Activated CD4-positive, alpha-beta T cell treated with anti-CD3 and anti-CD28 coated beads, Interleukin-2, Interleukin-4, amounts not matched to agents 100 ng/mL and 50 ng/mL, durations not matched to agents 16 hours and 8 hours (primary cell): ENCODE results near the gene RIMKLB.
"Not testable (repeated sequence)": the region's sequence is repeated elsewhere in the genome, so short reads cannot be mapped to it uniquely, and the experiment has no call there.

ENCODE experiments used
- DNase-seq: peaks from one replicate; pipeline ENCODE4 v3.0.0-alpha.2; 2020; ENCODE audit warnings: low spot score

RIMKLB gene

DNA sequence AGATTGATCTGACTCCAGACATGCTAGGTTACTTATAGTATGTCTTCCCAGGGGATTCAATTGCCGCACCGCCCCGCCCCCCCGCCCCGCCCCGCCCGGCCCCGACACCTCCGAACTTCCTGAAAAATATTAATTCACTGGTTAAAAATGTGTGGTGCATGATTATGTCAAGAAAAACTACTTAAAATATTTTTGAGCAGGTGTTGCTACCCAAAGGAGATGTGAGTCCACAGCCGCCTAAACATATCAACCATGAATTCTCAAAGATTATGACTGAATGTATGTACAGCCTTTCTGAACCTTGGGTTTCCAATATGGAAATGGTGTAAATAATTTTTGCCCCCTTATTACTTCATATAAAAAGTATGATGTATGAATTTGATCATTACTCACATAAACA, 2.7 kb upstream of the RIMKLB start:
- DNase-seq = no peak

DNA sequence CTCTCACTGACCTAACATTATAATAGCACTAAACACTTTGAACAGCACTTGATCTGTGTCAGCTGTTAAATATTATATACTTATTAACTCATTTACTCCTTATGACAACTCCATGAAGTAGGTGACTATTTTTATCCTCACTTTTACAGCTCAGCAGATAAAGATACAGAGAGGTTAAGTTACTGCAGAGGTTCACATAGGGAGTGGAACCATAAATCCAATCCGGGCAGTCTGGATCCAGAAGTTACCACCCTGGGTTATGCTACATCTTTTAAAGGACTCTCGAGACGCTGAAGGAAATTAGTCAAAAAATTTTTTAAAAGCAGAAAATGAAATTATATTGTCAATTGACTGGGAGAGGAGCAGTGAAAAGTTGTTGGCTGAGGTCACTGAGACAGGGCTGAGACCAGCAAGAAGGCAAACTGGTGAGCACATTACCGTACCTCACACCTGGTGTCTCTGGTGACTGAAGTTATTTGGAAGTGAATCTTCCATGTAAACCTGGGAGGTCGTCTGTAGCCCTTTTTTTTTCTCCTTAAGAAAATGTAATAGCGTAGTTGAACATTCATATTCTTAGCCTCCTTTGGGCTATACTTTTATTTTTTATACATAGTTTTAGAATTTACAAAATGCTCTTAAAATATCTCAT, 1.2 kb upstream of the RIMKLB start:
- no peak for DNase-seq

DNA sequence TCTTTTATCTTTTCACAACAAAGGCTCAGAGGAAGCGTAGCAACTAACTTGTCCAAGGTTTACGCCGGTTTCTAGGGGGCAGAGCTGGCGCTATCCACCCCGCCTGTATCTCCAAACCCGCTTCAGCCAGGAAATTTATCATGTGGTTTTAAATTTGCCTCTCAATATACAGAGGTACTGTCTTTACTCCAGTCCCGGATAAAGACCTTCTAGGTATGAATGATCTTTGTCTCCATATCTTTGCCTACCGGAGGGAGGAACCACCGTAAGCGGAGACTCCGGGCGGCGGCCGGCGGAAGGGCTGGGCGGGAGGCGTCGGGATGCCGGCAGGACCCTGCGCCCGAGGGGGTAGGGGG, 693 bp upstream of the RIMKLB start:
- no peak for DNase-seq

DNA sequence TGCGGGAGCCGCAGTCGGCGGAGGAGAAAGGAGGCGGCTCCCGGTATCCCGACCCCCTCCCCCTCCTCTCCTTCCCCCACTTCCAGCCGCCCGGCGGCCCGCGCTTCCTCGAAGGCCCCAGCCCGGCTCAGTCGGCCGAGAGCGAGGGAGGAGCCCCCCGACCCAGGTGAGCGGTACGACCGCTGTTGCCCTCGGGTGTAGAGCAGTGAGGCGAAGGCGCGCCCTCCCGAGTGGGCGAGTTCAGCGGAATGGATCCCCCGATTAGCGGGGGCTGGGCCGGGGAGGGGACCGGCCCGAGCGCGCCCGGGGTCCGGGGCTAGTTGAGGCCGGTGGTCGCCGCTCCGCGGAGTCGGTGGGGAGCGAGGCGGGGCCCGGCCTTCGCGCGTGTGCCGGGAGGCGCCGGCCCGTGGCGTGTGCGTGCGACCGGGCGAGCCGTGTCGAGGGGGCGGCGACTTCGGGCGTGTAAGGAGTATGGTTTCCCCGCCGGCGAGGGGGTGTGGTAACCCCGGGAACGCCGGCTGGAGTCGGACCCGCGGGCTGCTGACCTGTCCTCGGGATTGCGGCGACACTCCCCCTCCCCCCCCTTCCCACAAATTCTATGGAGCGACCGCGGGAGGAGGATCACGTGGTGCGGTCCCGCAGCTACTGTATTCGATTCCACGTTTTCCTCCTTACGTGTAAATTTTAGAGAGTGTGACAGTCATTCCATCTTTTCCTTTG, 501 bp downstream of the RIMKLB start:
- DNase-seq = no peak

DNA sequence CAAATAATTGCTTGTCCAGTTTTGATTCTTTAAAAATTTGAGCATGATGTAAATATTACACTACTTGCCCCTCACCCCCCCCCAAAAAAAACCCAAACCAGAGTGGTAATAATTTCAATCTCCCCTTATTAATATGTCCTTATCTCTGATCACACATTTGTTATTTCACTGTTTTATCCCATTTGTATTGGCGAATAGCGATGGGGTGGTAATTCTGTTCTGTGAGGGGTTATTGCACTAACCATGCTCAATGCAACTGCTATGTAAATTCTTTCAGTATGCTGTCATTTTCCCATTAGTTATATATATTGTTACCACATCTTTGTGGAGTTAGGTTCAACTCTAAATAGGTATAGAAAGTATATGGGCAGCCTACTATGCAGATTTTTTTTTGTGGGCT, 1.1 kb downstream of the RIMKLB start:
- no peak for DNase-seq

DNA sequence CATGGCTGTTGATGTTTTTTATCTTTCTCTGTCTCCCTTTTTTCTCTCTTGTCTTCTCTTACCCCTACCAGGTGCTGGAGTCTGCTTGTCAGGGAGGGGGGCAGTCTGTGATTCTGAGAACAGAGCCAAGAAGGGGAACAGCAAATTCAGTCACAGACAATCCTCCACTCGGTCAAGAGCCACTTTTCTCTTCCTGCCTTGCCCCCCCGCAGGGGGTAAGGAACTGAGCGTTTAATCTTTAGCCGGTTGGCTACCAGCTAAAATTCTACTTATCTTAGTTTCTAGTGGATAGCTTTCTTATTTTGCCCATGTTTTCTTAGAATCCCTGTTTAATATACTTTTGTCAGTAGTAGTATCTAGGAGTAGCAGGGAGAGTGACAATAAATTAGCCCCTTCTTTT, 1.9 kb downstream of the RIMKLB start:
- no peak for DNase-seq

DNA sequence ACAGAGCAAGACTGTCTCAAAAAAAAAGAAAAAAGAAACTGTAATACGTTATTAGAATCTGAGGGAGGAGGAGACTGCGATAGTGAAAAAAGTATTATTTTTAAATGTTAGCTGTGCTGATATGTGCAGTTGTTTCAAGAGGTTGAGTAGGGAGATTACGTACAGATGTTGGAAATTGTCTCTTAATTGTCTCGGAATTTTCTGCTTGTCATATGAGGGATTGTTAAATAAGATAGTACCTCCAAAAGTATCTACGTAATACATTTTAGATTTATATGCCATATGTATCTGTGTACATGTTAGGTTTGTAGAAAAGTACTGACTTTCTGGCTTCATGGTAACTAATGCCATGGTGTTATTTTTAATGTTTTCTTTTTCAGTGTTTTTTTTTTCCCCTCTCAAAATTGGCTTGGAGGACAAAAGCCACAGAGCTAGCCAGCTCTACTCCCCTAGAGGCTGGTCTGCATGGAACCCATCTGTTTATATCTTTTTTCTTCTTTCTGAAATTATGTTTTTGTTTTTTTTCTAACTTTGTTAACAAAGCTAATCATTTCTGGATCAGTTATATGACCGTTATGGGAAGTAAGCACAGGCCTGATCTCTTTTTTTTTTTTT, 3.4 kb downstream of the RIMKLB start:
- DNase-seq = no peak

- no peak for DNase-seq
Measured at GRCh38 chr12:8702159-8702558, 4.4 kb downstream of the RIMKLB start.

DNA sequence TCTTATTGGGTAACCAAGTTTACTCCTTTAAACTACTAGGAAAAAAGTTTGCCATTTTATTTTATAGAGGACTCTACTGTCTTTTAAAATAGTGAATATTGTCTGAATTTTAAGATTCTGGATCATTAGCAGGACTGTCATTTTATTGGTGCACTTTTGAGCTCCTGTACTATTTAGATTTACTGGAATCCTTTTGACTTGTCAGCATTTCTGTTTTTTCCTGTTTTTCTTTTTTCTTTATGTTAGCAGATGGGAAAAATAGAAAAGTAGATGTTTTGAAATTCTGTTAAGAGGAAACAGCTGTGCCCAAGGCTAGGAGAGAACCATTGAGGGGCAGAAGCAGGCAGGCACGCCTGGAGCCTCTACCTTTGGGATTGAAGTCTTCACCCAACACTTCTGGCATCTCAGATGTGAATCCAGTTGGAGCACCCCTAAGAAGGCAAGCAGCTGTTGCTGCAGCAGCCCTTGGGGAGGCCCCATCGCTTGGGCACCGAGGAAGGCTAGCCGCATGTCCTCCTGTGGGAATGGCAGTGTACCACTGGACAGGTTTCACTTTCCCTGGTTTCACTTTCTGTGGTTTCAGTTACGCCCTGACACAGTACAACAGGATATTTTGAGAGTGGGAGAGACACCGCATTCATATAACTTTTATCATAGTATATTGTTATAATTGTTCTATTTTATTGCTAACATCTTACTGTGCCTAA, 11.5 kb downstream of the RIMKLB start:
- no peak for DNase-seq

DNA sequence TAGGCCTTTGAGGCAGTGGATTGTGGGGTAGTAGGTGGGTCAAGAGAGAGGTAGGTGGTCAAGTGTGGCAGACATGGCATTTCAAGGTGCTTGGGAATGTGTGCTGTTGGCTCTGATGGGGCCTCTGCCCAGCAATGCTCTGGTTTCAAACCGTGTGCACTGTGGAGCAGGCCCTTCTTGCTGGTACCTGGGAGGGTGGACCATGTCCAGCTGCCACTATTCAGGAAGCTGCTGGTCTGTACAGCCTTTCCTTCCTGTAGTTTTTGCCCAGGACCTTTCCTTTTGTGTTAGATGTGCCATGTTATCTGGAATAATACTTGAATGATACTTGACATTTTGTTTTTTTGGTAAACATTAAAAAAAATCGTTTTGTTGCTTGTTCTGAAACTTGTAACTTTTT, 14.8 kb downstream of the RIMKLB start:
- no peak for DNase-seq

GRCh38 chr12:8722286-8722800, 24.6 kb downstream of the RIMKLB start:
- no peak for DNase-seq

DNA sequence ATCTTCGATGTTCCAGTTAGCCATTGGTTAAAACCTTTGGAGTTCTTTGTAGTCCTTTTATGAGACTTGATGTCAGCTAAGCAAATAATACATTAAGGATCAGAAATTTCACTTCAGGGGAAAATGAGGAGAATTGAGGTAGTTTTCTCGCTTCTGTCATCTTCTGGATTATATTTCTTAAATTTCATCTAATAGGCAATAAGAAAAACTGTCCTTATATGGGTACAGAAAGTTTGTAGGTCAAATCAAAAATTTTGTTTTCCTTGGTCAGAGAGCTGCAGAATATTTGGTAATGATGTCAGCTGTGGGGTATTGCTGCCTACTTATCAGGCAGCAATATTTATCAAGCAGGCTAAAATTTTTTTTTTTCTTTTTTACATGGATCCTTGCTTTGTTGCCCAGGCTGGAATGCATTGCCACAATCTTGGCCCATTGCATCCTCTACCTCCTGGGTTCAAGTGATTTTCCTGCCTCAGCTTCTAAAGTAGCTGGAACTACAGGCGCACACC, 37.1 kb downstream of the RIMKLB start:
- no peak for DNase-seq

- DNase-seq = no peak
Measured at GRCh38 chr12:8742501-8742900, 44.7 kb downstream of the RIMKLB start.

- DNase-seq = not testable (repeated sequence)
Measured at GRCh38 chr12:8743121-8743520, 45.3 kb downstream of the RIMKLB start.

GRCh38 chr12:8745631-8746030, 47.8 kb downstream of the RIMKLB start:
- not testable (repeated sequence) for DNase-seq

DNA sequence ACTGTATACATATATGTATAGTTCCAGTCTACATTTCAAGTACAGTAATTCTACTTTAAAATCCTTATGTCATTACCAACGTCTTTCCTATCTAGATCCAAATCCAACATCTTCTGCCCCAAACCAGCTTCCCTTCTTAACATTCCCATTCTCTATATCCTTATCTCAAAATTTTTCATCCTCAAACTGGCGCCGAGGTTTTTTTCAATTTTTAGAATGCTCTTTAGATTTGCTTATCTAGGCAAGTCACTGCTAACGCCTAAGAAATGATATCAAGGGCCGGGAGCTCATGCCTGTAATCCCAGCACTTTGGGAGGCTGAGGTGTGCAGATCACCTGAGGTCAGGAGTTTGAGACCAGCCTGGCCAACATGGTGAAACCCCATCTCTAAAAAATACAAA, 48.3 kb downstream of the RIMKLB start:
- no peak for DNase-seq

GRCh38 chr12:8760076-8760475, 62.3 kb downstream of the RIMKLB start:
- DNase-seq = not testable (repeated sequence)

DNA sequence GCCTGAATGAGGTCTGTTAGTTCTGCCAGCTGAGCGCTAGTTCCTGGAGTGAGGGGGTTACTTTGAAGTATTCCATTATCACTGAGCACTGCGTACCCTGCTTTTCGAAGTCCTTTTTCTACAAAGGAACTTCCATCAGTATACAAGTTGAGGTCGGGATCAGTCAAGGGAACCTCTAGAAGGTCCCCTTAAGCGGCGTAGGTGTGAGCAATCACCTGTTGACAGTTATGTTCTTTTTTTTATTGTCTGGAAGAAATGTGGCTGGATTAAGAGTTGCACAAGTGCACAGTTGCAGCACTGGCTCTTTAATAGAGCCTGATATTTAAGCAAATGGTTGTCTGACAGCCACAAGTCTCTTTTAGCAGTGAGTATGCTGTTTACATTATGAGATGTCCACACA, 64.9 kb downstream of the RIMKLB start:
- DNase-seq = not testable (repeated sequence)

GRCh38 chr12:8766121-8766520, 68.3 kb downstream of the RIMKLB start:
- DNase-seq = not testable (repeated sequence)

GRCh38 chr12:8770499-8770898, 72.7 kb downstream of the RIMKLB start:
- no peak for DNase-seq

DNA sequence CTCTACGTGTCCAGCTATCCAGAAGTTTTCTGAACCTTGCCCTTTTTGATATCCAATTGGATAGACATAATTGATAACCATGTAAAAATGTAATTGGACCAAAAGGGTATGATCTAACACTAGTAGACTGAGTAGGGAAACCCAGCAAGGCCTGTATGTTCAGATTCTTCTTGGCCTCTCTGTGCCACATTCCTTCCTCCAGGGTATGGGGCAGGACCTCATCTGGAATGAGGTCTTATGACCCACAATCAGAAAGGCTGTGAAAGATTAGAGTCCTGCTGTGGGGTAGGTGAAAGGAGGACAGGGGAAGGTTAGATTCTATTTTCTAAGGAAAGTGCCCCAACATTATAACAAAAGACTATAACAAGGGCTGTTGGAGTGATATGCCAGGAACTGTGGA, 73.3 kb downstream of the RIMKLB start:
- DNase-seq = no peak

GRCh38 chr12:8773461-8773860, 75.7 kb downstream of the RIMKLB start:
- no peak for DNase-seq

DNA sequence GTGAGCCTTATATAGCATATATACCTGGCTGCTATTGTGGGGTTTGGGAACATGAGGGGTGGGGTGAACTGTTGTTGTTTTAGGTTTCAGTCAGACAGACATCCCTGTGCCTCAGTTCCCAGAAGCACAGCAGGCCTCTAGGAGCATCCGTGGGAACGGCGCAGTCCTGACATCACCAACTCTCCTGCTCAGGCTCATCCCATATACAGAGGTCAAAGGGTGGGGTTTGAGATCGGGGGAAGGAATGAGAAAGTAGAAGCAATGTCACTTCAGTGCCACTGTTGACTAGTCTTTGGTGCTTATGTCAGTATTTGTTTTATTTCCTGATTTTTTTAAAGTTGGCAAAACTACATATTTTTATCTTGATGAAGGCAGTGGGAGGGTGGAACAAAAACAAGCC, 81.5 kb downstream of the RIMKLB start:
- no peak for DNase-seq
